HG03439 (cell line): ENCODE measurements around the gene FTCD.

Experiments
- ATAC-seq: cut with Tn5 transposase; IDR thresholded peaks from one replicate; pipeline ENCODE4 v1.9.1; 2021; ENCODE audit warnings: mild to moderate bottlenecking, moderate library complexity; ENCODE audit not compliant: unreplicated experiment

Gene FTCD

DNA sequence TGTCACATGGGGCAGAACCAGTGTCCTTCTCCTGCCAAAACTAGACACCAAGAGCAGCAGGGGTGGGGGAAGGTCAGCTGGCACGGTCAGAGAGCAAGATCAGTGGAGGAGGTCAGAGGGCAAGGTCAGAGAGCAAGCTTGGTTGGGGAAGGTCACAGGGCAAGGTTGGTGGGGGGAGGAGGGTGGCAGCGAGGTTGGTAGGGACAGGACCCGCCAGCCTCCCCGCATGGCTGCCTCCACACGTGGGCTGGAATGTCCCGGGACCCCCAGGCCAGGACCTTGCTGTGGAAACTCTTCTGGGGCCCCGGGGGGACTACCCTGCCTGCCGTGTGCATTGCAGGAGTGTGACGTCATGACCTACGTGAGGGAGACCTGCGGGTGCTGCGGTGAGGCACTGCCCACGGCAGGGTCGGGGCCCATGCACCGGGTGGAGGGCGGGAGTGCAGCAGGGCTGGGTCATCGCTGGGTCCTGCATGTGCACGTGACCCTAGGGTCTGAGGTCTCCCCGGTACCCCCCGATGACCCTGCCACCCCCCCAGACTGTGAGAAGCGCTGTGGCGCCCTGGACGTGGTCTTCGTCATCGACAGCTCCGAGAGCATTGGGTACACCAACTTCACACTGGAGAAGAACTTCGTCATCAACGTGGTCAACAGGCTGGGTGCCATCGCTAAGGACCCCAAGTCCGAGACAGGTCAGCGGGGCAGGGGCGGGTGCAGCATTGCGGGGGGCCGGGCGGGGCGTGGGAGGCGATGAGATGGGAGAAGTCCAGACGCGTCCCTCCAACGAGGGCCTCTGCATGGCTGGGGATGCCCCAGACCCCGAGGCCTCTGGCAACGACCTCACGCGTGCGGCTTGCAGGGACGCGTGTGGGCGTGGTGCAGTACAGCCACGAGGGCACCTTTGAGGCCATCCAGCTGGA lies 30.2 kb downstream of the FTCD start:
- ATAC-seq: no peak

DNA sequence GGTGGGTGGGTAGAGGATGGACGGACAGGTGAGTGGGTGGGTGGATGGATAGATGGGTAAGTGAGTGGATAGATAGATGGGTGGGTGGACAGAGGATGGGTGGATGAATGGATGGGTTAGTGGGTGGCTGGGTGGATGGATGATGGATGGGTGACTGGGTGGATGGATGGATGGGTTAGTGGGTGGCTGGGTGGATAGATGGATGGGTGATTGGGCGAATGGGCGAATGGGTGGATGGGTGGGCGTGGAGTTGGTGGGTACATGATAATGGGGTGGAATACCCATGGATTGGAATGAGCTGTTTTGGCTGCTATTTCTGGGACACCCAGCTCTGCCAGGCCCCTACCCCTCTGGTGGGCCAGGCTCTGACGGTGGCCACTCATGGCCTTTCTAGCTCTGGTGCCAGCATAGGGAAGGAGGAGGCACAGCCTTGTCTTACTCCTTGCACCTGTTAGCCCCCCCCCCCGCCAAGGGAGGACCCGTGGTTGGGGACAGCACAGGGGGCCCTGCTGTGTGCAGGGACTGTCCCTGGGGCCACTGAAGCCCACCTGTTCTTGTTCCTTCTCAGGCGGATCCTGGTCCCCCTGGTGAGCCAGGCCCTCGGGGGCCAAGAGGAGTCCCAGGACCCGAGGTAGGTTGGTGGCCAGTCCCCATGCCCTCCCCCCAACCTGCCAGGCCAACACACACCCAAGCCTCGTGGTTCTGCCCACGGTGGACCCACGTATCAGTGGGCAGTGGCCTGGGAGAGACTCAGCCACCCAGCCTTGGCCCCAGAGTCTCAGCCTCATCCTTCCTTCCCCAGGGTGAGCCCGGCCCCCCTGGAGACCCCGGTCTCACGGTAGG lies 31.1 kb downstream of the FTCD start:
- no peak for ATAC-seq

DNA sequence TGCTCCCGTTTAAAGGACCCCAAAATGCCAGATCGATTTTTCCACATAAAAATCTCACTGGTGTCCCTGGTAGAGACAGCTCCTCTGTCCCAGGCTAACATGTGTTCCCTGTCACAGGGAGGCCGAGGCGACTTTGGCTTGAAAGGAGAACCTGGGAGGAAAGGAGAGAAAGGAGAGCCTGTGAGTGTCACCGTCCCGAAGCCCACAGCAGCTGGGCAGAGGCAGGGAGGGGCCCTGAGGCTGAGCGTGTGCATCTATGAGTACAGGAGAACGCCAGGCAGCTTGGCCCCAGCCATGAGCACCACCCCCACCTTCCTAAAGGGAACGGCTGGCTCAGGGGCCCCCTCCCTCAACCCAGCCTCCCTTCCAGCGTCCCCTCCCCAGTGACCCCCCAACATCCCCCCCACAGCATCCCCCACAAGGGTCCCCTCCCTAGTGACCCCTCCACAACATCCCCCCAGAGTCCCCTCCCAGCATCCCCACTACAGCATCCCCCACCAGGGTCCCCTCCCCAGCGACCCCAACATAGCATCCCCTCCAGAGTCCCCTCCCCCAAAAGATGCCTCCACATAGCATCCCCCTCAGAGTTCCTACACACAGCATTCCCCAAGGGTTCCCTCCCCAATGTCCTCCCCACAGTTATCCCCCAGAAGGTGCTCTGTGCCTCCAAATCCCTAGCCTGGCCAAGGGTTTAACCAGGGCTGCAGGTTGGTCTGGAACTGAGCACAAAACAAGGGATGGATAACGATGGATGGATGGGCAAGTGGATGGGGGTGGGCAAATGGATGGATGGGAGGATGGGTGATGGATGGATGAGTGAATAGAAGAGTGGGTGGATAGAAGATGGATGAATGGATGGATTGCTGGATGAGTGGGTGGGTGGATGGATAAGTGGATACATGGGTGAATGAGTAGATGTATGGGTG lies 32.4 kb downstream of the FTCD start:
- ATAC-seq: no peak

GRCh38 chr21:46122237-46122671 lies 33.1 kb downstream of the FTCD start:
- no peak for ATAC-seq

- ATAC-seq: no peak
Measured at GRCh38 chr21:46121286-46122221, 33.8 kb downstream of the FTCD start.

DNA sequence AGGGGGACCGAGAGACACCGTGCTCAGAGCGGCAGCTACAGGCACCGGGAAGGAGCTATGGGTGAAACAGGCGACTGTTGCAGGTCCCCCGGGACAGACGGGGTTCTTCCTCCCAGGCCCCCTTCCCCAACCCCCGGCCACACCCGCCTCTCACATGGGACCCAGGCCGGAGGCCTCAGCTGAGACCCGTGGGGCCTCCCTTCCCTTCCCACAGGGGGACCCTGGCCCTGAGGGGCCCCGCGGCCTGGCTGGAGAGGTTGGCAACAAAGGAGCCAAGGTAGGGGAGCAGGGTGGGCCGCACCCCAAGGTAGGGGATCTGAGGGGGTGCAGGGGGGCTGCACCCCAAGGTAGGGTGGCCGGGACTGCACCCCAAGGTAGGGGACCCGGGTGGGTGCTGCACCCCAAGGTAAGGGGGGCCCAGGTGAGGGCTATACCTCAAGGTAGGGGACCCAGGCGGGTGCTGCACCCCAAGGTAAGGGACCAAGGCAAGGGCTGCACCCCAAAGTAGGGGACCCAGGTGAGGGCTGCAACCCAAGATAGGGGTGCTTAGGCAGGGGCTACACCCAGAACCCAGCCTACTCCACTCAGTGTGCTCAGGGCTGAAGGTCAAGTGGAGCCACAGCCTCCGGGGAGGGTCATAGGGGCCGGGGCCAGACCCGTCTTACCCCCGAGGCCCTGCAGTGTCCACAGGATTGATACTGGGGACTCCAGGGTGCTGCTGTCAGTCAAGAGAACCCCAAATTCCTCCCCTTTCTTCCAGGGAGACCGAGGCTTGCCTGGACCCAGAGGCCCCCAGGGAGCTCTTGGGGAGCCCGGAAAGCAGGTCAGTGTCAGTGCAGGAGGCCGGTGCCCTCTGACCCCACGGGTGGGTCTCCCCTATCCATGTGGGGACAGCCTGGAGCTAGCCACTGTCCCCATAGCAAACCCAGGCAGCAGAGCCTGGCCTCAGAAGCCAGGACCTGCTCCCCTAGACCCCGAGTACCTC lies 34.8 kb downstream of the FTCD start:
- no peak for ATAC-seq

- ATAC-seq: no peak
Measured at GRCh38 chr21:46119637-46120271, 35.6 kb downstream of the FTCD start.

DNA sequence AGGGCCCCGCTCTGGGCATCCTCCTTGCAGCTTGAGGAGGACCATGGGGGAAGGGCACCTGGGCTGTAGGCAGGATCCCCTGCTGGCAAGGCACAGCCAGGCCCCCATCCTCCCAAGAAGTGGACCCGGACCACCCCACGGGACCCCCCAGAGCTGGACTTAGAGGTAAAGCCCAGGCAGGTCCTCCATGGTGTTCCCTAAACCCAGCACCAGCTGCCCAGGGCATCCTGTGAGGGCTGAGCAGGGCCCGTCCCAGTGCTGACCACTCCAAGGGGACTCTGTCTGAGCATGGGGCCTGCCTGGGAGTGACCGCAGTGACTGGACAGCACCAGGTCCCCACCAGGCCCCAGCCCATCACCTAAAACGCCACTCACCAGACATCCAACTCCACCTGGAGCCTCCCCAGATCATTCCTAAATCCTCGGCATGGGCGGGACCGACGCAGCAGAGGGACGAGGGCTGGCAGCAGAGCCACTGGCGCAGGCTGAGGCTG lies 36.2 kb downstream of the FTCD start:
- no peak for ATAC-seq

- ATAC-seq: no peak
Measured at GRCh38 chr21:46118316-46119143, 36.8 kb downstream of the FTCD start.

- ATAC-seq: no peak
Measured at GRCh38 chr21:46117586-46118315, 37.6 kb downstream of the FTCD start.

DNA sequence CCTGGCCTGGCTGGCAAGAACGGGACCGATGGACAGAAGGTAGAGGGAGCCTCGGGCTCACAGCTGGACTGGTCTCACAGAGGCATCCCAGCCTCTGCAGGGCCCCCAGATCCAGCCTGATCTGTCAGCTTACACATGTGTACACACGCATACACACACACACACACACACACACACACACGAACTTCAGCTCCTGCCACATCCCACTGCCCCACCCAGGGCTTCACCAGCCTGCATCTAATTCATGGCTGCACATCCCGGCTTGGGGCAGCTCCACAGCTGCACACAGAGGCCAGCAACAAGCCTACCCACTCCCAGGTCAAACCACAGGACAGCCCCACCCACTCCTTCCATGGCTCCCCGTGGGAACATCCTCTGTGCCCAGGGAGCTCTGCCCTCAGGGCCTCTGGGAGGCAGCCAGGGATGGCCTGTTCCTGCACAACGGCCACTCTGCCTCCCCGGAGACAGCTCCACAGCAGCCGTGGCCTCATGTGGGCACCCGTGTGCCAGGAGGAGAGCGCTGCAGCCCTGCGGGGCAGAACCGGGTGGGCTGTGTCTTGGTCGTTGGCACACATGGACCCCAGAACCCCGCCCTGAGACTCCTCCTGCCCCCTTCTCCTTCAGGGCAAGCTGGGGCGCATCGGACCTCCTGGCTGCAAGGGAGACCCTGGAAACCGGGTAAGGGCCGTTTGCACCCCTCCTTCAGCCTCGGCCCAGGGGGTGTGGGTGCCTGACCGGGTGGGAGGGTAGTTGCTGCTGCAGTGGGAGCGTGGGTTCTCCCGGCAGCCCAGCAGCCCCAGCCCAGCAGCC lies 38.4 kb downstream of the FTCD start:
- no peak for ATAC-seq

GRCh38 chr21:46116189-46116775 lies 39.1 kb downstream of the FTCD start:
- ATAC-seq: no peak

GRCh38 chr21:46115441-46116188 lies 39.8 kb downstream of the FTCD start:
- ATAC-seq: no peak

DNA sequence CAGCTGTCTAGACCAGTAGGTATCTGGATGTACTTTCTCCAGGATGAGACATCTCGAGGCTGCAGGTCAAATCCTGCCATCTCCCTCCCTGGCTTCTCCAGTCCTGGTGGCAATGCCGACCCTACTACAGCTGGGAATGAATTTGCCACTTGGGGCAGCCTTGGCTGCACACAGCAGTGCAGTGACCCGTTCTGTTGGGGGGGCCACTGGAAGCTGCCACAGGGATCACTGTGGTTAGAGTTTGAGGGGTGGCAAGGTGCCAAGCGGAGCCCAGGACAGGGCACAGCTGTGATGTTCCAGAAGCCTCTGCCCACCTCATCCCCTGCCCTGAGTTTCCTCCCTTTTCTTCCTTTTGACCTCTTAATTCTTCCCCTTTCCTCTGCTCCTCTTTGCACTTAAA lies 40.4 kb downstream of the FTCD start:
- ATAC-seq: no peak
